Mesenteric fat pad (tissue), 1 donor: ENCODE measurements around the gene TOB2. TPM values are rescaled to one million over a fixed set of nuclear protein-coding genes. Genes with fewer than 3 reads are reported as not detected.
"Not testable (repeated sequence)": the region's sequence is repeated elsewhere in the genome, so short reads cannot be mapped to it uniquely, and the experiment has no call there.

Experiments used
- DNase-seq: peaks from one replicate; pipeline ENCODE4 v3.0.0-alpha.2; 2020; ENCODE audit warnings: low spot score
- total RNA-seq: library from RNA; stranded (reverse); fragmentation: NEBNext Ultra II Directional; extraction: Animal tissue kit (Norgen Biotek cat#: 25700); gene quantifications from one replicate; pipeline ENCODE4 v1.2.1, GENCODE V29; 2021
- donor health status: DM: yes; HTN: yes; CAD: no.

The TOB2 gene
- total RNA-seq, 1 donor from 2014 or later: 82.4 TPM

DNA sequence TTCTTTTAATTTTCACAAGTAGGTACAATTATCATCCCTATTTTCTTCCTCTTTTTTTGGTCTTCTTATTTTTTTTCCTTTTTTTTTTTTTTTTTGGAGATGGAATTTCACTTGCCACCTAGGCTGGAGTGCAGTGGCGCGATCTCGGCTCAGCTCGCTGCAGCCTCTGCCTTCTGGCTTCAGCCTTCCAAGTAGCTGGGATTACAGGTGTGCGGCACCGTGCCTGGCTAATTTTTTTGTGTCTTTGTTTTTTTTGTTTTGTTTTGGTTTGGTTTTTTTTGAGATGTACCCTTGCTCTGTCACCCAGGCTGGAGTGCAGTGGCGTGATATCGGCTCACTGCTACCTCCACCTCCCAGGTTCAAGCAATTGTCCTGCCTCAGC lies 16.7 kb downstream of the TOB2 start:
- DNase-seq: no peak

DNA sequence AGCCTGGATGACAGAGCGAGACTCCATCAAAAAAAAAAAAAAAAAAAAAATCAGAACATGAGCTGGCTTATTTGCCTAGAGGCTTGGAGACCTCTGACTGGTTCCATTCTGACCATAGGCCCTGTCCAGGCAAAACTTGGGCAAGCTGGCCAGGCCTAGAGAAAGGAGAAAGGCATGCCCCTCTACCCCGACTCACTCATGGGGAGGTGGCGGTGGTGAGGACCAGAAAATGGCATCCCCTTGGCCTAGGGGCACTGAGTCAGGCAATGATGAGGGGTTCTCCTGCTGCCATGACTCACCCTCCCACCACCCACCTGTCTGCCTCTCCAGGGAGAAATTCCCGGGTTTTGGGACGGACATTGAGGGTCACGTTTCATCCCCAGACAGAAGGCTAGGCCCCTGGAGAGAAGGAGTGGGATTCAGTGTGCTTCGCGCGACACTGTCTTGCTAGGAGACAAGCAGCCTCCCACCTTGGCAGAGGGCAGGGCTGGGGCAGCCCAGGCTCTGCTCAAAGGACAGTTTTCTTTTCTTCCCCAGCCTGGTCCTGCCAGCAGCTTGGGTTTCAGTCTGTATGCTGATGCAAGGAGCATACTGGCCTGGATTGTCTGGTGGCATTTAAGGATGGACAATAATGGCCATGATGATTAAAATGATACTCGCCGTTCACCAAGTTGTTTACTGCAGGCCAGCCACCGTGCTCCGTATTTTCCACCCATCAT lies 17.2 kb downstream of the TOB2 start:
- DNase-seq: no peak

DNA sequence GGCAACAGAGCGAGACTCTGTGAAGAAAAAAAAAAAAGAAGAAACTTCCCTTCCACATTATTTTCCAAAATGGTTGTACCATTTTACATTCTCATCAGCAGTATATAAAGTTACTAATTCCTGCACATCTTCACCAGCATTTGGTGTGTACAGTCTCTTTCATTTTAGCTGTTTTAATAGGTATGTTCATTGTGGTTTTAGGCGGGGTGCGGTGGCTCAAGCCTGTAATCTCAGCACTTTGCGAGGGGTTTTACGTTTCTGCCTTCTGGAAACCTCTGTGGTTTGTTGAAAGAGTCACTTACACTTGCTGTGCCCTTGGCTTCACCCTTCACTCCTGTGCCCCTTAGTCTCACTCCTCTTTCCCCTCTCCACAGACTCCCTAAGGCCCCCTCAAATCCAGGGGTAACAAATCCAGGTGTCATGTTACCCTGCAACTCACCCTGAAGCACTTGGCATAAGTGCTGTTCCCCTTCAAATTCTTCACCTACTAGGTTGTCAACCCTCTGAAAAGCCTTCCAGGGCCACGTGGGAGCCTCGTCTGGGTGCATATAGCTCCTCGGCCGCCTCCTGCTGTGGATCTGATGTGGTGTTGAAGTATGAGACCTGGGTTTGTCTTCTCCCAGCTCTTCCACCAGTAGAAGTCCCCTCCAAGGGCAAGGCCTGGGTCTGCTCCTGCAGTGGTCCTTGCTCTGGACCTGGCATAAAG lies 20.8 kb downstream of the TOB2 start:
- DNase-seq: no peak

DNA sequence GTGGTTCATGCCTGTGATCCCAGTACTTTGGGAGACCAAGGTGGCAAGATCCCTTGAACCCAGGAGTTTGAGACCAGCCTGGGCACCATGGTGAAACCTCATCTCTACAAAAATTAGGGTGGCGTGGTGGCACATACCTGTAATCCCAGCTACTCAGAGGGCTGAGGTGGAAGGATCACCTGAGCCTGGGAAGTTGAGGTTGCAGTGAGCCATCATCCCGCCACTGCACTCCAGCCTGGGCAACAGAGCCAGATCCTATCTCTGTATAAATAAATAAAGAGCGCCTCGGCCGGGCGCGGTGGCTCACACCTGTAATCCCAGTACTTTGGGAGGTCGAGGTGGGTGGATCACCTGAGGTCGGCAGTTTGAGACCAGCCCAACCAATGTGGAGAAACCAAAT lies 27.9 kb downstream of the TOB2 start:
- DNase-seq: no peak

DNA sequence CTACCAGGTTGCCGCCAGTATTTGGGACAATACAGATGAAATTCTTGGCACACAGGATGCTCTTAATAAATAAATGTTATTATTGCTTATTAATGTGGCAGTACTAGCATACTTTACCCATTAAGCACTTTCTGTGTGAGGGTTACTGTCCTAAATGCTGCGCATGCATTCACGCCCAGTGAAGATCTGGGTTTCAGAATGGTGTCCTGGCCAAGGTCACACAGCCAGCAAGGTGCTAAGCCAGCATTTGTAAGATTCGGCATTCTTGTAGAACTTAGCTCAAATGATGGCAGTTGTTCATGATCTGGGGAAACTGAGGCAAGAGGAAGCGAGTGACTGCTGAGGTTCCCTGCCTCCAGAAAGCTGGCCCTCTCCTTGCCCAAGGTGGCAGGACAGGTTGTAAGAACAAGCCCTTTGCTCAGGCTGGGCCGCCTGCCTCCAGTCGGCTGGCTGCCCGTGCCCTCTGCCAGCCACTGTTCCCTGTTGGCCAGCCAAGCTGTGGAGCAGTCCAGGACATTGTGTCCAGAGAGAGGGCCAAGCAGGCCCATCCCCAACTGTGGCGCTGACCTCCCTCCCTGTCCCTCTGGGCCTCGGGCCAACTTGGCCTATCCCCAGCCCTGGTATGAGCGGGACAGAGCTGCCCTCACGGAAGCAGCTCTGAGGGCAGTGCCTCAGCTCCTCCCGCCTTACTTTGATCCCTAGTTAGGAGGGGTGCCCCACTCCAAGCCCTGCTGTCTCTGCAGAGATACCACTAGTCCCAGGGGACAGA lies 28.8 kb downstream of the TOB2 start:
- peak; percentile 95 for DNase-seq

DNA sequence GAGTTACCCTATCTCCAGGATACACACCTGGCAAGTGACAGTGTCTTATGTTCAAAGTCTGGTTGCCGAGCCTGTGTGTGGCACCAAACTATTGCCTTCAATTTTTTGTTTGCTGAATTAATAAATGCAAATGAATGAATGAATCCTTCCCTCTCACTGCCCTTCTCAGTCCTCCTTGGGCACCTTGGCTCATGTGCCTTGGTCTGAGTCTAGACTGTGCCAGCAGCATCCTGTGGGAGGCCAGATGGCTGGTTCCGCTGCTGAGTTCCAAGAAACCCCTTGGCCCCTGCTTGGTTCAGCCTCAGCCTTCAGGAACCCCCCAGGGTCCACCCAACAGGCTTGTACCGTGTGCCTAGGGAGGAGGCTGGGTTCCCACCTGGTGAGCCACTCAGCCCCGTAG lies 31.0 kb downstream of the TOB2 start:
- DNase-seq: no peak

DNA sequence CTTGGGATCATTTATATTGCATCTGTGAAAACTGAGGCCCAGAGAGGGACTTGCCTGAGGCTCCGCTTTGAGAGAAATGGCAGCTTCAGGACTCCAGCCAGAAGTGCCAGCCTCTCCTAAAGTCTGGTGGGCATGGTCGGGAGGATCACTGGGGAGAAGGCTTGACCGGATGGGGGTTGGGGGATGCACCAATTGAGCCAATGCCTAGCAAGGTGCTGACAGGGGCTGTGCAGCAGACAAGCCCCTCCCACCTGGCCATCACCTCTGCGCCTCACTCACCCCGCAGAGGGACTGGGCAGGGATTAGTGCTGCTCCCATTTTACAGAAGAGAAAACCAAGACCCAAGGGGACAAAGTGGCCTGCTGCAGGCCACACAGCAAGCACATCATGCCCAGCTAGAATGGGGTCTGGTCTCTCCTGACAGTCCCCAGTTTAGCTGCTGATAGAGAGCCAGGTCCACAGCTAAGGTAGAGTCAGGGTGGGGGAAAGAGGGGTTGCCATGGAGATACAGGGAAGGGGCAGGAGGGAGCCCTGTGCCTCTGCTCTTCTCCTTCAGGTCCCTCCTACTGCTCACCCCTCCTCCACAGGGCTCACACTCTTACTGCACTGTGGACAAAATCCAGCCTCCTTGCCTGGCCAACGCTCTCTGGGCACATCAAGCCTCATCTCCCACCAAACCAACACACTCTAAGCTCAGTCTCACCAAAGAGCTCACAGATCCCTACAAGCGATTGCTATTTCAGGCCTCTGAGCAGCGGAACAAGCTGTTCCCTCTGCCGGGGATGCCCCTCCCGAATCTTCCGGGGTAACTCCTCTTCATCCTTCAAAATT lies 35.4 kb downstream of the TOB2 start:
- no peak for DNase-seq

DNA sequence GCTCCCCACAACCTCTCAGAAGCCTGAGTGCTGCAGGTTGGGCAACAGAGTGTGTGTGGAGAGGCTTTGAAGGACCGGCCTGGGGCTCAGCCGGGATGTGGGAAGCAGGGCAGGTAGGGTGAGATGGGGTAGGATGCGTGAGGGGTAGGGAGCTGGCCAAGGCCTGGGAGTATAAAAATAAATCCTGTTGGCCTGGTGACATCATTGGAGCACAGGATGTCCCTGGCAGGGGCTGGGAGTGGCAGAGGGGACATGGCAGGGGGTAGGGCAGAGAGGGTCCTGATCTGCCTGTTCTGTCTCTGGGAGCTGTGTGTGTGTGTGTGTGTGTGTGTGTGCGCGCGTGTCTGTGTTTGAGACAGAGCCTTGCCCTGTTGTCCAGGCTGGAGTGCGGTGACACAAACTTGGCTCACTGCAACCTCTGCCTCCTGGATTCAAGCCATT lies 36.3 kb downstream of the TOB2 start:
- no peak for DNase-seq

DNA sequence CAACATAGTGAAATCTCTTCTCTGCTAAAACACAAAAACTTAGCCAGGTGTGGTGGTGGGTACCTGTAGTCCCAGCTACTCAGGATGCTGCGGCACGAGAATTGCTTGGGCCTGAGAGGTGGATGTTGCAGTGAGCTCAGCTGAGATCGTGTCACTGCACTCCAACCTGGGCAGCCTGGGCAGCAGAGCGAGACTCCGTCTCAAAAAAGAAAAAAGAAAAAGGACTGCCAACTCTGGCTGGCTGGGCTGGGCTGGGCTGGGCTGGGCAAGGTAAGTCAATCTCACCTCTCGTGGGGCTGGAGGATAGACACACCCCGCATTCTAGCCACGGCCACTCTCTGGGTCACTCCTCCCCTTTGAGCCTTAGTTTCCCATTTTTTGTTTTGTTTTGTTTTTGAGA lies 37.9 kb downstream of the TOB2 start:
- DNase-seq: no peak

DNA sequence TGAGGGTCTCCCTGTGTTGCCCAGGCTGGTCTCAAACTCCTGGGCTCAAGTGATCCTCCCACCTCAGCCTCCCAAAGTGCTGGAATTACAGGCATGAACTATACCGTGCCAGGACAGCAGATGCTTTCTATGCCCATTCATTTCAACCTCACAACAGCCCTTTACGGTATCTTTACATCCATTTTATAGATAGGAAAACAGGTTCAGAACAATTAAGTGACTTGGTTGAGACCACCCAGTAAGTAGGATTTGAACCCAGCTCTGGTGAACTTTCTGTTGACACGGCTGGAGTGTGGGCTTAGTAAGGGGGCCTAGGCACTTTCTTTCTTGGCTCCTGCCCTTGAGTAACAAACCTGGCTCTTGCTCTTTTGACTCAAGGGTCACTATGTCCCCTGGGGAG lies 39.2 kb downstream of the TOB2 start:
- DNase-seq: no peak

DNA sequence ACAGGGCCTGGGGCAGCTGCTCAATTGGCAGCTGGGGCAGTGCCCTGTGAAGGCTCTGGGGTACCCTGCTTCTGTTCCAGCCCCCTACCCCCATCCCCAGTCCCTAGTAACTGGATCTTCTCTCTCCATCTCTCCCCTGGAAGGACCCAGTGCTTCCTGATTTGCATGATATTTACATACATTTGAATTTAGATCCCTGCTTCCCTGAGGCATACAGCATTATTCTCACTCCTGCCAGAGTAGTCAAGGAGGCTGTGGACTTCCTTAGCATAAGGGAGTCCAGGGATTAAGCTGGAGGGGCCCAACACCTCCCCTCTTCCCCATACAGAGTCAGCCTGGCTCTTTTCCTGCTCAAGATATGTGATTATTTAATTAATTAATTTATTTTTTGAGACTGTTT lies 40.2 kb downstream of the TOB2 start:
- DNase-seq: no peak

DNA sequence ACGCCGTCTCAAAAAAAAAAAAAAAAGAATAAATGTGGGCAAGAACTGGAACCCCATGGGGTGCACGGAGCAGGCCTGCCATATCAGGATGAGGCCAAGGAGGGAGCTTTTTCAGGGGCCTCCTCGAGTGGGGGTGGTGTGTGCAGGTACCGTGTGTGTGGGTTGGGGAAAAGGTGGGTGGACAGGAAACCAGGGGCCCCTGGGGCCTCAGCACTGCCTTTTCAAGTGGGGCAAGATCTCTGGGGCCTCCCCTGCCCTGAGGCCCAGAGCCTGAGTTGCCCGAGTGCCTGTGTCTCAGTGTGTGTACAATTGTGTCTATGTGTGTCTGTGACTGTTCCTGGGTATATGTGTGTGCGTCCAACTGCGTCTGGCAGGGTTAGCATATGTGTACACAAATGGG lies 41.0 kb downstream of the TOB2 start:
- DNase-seq: no peak

DNA sequence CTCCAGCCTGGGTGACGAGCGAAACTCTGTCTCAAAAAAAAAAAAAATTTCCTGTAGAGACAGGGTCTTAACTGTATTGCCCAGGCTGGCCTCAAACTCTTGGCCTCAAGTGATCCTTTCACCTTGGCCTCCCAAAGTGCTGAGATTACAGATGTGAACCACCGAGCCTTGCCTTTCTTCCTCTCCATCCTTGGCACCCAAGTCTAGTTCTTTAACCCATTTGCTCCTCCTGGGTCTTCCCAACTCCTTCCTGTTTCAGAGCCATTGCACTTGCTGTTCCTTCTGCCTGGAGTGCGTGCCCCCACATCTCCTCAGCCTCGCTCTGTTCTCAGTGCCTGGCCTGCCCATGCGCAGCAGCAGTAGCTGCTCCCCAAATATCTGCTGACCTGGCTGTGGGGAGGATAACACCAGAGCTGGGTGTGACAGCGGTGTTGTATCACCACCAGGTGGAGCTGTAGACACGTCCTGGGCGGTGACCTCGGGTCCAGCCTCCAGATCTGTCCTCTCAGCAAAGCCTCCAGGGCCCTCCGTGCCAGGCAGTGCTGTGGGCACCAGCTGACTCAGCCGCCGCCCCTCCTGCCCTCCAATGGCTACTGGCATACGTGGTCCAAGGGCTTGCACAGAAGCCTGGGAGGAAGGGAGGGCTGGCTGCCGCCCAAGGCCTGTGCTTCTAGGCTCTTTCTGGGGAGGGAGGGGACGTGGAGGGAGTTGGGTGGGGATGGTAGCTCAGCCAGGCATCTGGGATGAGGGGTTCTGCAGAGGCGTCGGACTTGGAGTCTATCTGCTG lies 42.9 kb downstream of the TOB2 start:
- DNase-seq: peak; percentile 95

DNA sequence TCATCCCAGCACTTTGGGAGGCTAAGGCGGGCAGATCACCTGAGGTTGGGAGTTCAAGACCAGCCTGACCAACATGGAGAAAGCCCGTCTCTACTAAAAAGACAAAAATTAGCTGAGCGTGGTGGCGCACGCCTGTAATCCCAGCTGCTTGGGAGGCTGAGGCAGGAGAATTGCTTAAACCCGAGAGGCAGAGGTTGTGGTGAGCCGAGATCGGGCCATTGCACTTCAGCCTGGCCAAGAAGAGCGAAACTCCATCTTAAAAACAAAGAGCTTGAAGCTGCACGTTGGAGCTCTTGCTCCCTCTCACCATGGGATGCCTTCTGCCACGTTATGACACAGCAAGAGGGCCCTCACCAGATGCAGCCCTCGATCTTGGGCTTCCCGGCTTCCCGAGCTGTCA lies 43.8 kb downstream of the TOB2 start:
- not testable (repeated sequence) for DNase-seq

DNA sequence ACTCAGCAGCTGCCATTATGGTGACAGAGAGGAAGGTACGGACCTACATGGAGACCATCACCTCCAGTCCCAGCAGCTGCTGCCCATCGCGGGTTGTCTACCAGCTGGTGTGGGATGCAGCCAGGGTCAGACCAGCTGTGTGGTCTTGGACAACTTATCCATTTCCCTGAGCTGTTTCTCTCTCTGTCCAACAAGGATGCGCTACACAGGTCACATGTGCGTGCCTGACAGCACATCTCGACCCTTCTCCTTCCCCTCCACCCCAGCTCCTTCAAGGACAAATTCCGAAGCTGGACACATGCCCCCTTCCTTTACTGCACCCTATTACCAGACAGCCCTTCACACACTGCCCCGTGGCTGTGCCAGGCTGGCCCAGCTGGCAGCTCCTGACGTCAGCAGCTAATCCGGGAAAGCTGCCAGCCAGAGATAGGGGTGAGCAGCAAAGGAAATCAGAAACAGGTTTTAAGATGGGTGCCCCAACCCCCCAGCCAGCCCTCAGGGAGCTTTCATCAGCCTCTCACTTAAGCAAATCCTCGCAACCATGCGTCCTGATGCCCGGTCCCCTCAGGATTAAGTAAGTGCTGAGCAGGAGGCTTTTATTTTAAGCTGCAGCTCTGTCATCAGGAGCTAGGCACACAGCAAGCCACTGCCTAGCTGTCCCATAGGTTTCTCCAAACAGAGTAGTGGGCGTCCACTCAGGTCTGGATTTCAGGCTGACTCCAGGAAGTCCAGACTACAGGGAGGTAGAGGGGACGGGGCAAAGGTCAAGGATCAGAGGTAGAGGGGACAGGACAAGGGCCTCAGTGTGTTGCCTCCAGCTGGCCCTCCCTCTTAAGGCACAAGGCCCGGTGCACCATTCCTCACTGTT lies 44.6 kb downstream of the TOB2 start:
- DNase-seq: no peak

DNA sequence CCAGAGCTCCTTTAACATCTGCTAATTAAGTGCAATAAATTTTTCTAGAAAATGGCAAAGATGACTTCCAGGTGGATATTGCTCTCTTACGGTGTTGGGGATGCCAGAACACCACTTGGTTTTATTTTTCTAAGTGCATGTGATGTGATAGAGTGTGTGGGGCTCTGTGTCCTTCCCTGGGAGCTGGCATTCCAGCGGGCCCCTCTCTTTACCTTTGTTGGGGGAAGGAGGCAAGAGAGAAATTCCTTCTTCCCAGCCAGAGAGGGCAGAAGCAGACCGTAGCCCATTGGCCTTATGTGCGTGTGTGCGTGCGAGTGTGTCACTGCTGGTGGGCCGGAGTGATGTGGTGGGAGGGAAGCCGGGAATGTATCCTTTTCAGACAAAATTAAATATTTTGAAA lies 47.7 kb downstream of the TOB2 start:
- DNase-seq: no peak

DNA sequence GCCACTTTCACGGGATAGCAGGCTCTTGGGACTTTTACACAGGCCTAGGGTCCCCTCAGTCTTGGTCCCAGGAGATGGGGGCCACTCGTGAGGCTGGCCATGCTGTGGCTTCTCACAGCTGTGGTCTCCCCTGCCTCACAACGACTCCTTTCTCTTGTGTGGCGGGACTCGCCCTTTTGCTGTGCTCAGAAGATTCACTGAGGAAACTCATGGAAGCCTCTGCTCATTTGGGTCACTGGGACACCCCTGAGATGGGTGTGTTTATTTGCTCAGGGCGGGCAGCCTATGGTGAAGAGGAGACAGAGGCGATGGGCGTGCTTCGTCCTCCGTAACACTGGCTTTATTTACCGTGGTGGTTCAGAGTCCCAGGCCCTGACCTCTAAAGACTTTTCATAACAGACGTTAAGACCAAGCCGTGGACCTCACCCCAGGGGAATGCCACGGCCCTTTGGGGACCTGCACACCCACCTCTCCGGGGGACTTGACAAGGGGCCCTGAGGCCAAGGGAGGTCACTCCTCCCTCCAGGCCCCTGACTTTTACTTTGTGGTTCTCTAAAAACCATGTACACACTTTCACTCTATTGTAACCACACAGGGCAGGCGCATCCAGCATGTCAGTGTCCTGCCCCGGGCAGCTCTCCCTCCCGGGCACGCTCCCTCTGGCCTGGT lies 49.3 kb downstream of the TOB2 start:
- DNase-seq: no peak

DNA sequence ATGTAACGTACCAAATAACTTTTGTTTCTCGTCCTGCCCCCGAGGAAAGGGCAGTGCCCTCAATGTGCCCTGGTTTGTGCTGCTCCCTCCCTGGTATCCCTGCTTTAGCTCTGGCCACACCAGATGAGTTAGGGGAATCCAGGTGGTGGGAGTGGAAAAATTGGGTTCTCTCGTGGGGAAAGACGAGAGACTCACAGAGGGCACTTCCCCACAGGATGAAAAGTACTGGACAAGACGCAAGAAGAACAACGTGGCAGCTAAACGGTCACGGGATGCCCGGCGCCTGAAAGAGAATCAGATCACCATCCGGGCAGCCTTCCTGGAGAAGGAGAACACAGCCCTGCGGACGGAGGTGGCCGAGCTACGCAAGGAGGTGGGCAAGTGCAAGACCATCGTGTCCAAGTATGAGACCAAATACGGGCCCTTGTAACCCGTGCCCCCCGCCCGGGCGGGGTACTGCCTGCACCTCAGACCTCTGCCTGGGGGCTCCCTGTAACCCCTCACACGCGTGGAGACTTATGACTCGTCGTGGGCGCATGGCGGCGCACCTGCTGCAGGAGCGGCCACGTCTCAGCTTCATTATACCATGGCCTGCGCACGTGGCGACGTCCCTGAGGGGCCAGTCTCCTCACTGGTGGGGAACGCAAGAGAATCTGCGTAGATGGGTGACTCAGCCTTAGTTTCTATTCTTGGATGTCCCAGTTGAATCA lies 50.9 kb downstream of the TOB2 start:
- no peak for DNase-seq

DNA sequence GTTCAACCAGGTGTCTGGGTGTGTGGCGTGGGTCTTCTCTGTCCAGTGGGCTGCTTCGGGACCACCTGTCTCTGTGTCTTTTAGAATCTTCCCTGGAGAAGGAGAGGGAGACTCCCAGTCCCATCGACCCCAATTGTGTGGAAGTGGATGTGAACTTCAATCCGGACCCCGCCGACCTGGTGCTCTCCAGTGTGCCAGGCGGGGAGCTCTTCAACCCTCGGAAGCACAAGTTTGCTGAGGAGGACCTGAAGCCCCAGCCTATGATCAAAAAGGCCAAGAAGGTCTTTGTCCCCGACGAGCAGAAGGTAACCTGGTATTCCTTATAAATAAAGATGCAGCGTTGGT lies 52.6 kb downstream of the TOB2 start:
- no peak for DNase-seq
